Stimulated activated CD8-positive, alpha-beta memory T cell treated with anti-CD3 and anti-CD28 coated beads, Interleukin-2, amount 100 ng/mL, for 48 hours (primary cell): ENCODE measurements around the gene MN1.

Experiments
- DNase-seq, 2 donors: peaks; one replicate each; pipeline ENCODE4 v3.0.0-alpha.2; 2020; ENCODE audit warnings: low read depth in 2 of 2

Gene MN1

GRCh38 chr22:27740202-27740748 is 61.3 kb downstream of the MN1 start:
- DNase-seq = no peak

GRCh38 chr22:27737521-27737920 is 64.0 kb downstream of the MN1 start:
- DNase-seq = no peak

GRCh38 chr22:27734066-27734465 is 67.5 kb downstream of the MN1 start:
- DNase-seq = no peak

GRCh38 chr22:27732841-27733240 is 68.7 kb downstream of the MN1 start:
- no peak for DNase-seq

GRCh38 chr22:27732391-27732790 is 69.2 kb downstream of the MN1 start:
- no peak for DNase-seq

GRCh38 chr22:27731621-27732020 is 69.9 kb downstream of the MN1 start:
- no peak for DNase-seq

GRCh38 chr22:27730641-27731433 is 70.7 kb downstream of the MN1 start:
- DNase-seq = no peak

- DNase-seq = no peak
Measured at GRCh38 chr22:27729246-27729645, 72.3 kb downstream of the MN1 start.

GRCh38 chr22:27727673-27728451 is 73.7 kb downstream of the MN1 start:
- DNase-seq = no peak

GRCh38 chr22:27726686-27727449 is 74.7 kb downstream of the MN1 start:
- DNase-seq = no peak

- no peak for DNase-seq
Measured at GRCh38 chr22:27726331-27726685, 75.2 kb downstream of the MN1 start.

- DNase-seq = no peak
Measured at GRCh38 chr22:27725661-27726060, 75.9 kb downstream of the MN1 start.

- DNase-seq = no peak
Measured at GRCh38 chr22:27724709-27725108, 76.8 kb downstream of the MN1 start.

GRCh38 chr22:27724157-27724556 is 77.4 kb downstream of the MN1 start:
- DNase-seq = no peak

- no peak for DNase-seq
Measured at GRCh38 chr22:27723708-27724107, 77.8 kb downstream of the MN1 start.

GRCh38 chr22:27723158-27723557 is 78.4 kb downstream of the MN1 start:
- no peak for DNase-seq

- DNase-seq = no peak
Measured at GRCh38 chr22:27720860-27721259, 80.7 kb downstream of the MN1 start.

- no peak for DNase-seq
Measured at GRCh38 chr22:27719535-27720227, 81.9 kb downstream of the MN1 start.

GRCh38 chr22:27719036-27719347 is 82.6 kb downstream of the MN1 start:
- DNase-seq = no peak

- no peak for DNase-seq
Measured at GRCh38 chr22:27718186-27719035, 83.1 kb downstream of the MN1 start.

GRCh38 chr22:27717094-27717493 is 84.5 kb downstream of the MN1 start:
- DNase-seq = no peak
